HEK293 (cell line): Measurements from ENCODE around the gene GSG1.

Experiments
- CTCF ChIP-seq: fragments of 450-650 bp; formaldehyde crosslinking; IDR thresholded peaks from 2 replicates; pipeline ENCODE4 v1.5.1; 2016; ENCODE audit warnings: missing biosample characterization, missing genetic modification characterization
- ZFP69B ChIP-seq: fragments of 450-650 bp; formaldehyde crosslinking; IDR thresholded peaks from 2 replicates; pipeline ENCODE4 v1.5.1; 2016; ENCODE audit warnings: missing biosample characterization, missing genetic modification characterization
- ZNF707 ChIP-seq: fragments of 450-650 bp; formaldehyde crosslinking; IDR thresholded peaks from 2 replicates; pipeline ENCODE4 v1.5.1; 2016; ENCODE audit warnings: missing biosample characterization, missing genetic modification characterization
- ZNF747 ChIP-seq: fragments of 450-650 bp; formaldehyde crosslinking; IDR thresholded peaks from 2 replicates; pipeline ENCODE4 v1.5.1; 2016; ENCODE audit warnings: missing biosample characterization, missing genetic modification characterization
- TF ChIP-seq, protein P1 (sequence below): fragments of 450-650 bp; IDR thresholded peaks from 2 replicates; pipeline ENCODE4 v1.5.1; 2018; ENCODE audit warnings: missing biosample characterization, mild to moderate bottlenecking, missing genetic modification characterization

GRCh38 chr12:13036881-13037280, 66.6 kb downstream of the GSG1 start:
- TF ChIP-seq CTCF (tag by site-specific recombination) (no peak), ZNF747 (tag by site-specific recombination) (no peak), ZNF707 (tag by site-specific recombination) (no peak), ZFP69B (tag by site-specific recombination) (no peak)
- TF ChIP-seq, protein P1, sequence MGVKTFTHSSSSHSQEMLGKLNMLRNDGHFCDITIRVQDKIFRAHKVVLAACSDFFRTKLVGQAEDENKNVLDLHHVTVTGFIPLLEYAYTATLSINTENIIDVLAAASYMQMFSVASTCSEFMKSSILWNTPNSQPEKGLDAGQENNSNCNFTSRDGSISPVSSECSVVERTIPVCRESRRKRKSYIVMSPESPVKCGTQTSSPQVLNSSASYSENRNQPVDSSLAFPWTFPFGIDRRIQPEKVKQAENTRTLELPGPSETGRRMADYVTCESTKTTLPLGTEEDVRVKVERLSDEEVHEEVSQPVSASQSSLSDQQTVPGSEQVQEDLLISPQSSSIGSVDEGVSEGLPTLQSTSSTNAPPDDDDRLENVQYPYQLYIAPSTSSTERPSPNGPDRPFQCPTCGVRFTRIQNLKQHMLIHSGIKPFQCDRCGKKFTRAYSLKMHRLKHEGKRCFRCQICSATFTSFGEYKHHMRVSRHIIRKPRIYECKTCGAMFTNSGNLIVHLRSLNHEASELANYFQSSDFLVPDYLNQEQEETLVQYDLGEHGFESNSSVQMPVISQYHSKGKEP (tag by site-specific recombination): no peak
